Thoracic aorta (tissue), 2 donors: ENCODE data around the gene VPS35L. TPM values are rescaled to one million over a fixed set of nuclear protein-coding genes. Genes with fewer than 3 reads are reported as not detected.
"Not testable (repeated sequence)": the region's sequence is repeated elsewhere in the genome, so short reads cannot be mapped to it uniquely, and the experiment has no call there.

Experiments
- ATAC-seq: fragments of 150-250 bp; one replicate; pipeline ENCODE4 v1.8.0; 2017; ENCODE audit warnings: low read depth; ENCODE audit not compliant: insufficient number of reproducible peaks, low FRiP score
- DNase-seq: peaks from one replicate; pipeline ENCODE4 v3.0.0-alpha.2; 2020; ENCODE audit warnings: low spot score
- H3K27ac ChIP-seq, 2 donors: fragments of 200-600 bp; sonication (generic); 1 replicate in 1 of 2; 2 replicates in 1 of 2; pipeline ENCODE4 v1.5.1; 2016; ENCODE audit warnings: mild to moderate bottlenecking in 2 of 2, moderate library complexity in 2 of 2
- H3K27me3 ChIP-seq: fragments of 200-600 bp; sonication (generic); replicated peaks from 2 replicates; pipeline ENCODE4 v1.6.0; 2016; ENCODE audit warnings: mild to moderate bottlenecking; ENCODE audit not compliant: insufficient read depth
- H3K36me3 ChIP-seq: fragments of 200-600 bp; sonication (generic); one replicate; pipeline ENCODE4 v1.5.1; 2016
- H3K4me1 ChIP-seq, 2 donors: fragments of 200-600 bp; sonication (generic); 1 replicate in 1 of 2; 2 replicates in 1 of 2; pipeline versions ENCODE4 v1.5.1 to v1.6.0; 2016; ENCODE audit warnings: low read depth in 2 of 2, mild to moderate bottlenecking in 1 of 2; ENCODE audit not compliant: control insufficient read depth in 1 of 2
- H3K4me3 ChIP-seq: fragments of 200-600 bp; sonication (generic); 2 replicates; pipeline ENCODE4 v1.5.1; 2016; ENCODE audit warnings: mild to moderate bottlenecking
- H3K9me3 ChIP-seq: fragments of 200-600 bp; sonication (generic); 2 replicates; pipeline ENCODE4 v1.5.1; 2016
- CTCF ChIP-seq: fragments of 200-600 bp; sonication (generic); IDR thresholded peaks from one replicate; pipeline ENCODE4 v1.5.1; 2019; ENCODE audit warnings: antibody characterized with exemption
- total RNA-seq, 2 donors: library from RNA; depleted of rRNA; stranded (reverse); fragments of >200 nt; gene quantifications; one replicate each; pipeline versions ENCODE4 v1.1.0 to v1.2.3, GENCODE V29; 2016

The VPS35L gene
- total RNA-seq, 2 donors from 2014 or later, result 38.2 to 41.6 TPM

GRCh38 chr16:19711643-19712042 is 156.1 kb downstream of the VPS35L start:
- DNase-seq, result no peak

GRCh38 chr16:19712418-19713058 is 157.0 kb downstream of the VPS35L start:
- ATAC-seq, result no peak

More at GRCh38 chr16:19711643-19712042, 156.1 kb downstream of the VPS35L start:
- TF ChIP-seq CTCF, result no peak
- no peak overlapping the region for H3K27ac ChIP-seq
- H3K4me1 ChIP-seq, result peaks cover 0 to 5% of the 10 kb centered on the region in 2 donors
- ATAC-seq, result no peak
- H3K4me3 ChIP-seq, result no peak overlapping the region
- H3K27me3 ChIP-seq, result no peaks in the 10 kb centered on the region
- H3K9me3 ChIP-seq, result no peaks in the 10 kb centered on the region
- peaks cover 26% of the 10 kb centered on the region for H3K36me3 ChIP-seq

GRCh38 chr16:19713697-19714096 is 158.2 kb downstream of the VPS35L start:
- Histone ChIP-seq H3K36me3 (peaks cover 26% of the 10 kb centered on the region), H3K27ac (no peak overlapping the region), H3K4me1 (peaks cover 3 to 14% of the 10 kb centered on the region in 2 donors), H3K27me3 (no peaks in the 10 kb centered on the region), H3K4me3 (no peak overlapping the region), H3K9me3 (no peaks in the 10 kb centered on the region)
- no peak for ATAC-seq
- DNase-seq, result no peak
- TF ChIP-seq CTCF, result no peak

More at GRCh38 chr16:19712418-19713058, 157.0 kb downstream of the VPS35L start:
- TF ChIP-seq CTCF, result no peak
- no peak overlapping the region for H3K27ac ChIP-seq
- H3K4me3 ChIP-seq, result no peak overlapping the region
- H3K4me1 ChIP-seq, result peaks cover 3 to 13% of the 10 kb centered on the region in 2 donors
- DNase-seq, result no peak
- no peaks in the 10 kb centered on the region for H3K9me3 ChIP-seq
- H3K27me3 ChIP-seq, result no peaks in the 10 kb centered on the region
- peaks cover 26% of the 10 kb centered on the region for H3K36me3 ChIP-seq

- H3K9me3 ChIP-seq, result no peaks in the 10 kb centered on the region
- DNase-seq, result no peak
- H3K27me3 ChIP-seq, result no peaks in the 10 kb centered on the region
- H3K27ac ChIP-seq, result no peak overlapping the region
- H3K4me3 ChIP-seq, result no peak overlapping the region
- no peak for TF ChIP-seq CTCF
- ATAC-seq, result no peak
- H3K4me1 ChIP-seq, result peaks cover 3 to 20% of the 10 kb centered on the region in 2 donors
- H3K36me3 ChIP-seq, result peaks cover 9% of the 10 kb centered on the region
Observed at GRCh38 chr16:19715566-19715965, 160.1 kb downstream of the VPS35L start.

- H3K9me3 ChIP-seq, result no peaks in the 10 kb centered on the region
- H3K27me3 ChIP-seq, result no peaks in the 10 kb centered on the region
- H3K27ac ChIP-seq, result no peak overlapping the region
- no peak for TF ChIP-seq CTCF
- H3K4me1 ChIP-seq, result peaks cover 3 to 20% of the 10 kb centered on the region in 2 donors
- ATAC-seq (no peak), DNase-seq (no peak)
- no peak overlapping the region for H3K4me3 ChIP-seq
- peaks cover 9% of the 10 kb centered on the region for H3K36me3 ChIP-seq
Observed at GRCh38 chr16:19716183-19716582, 160.7 kb downstream of the VPS35L start.

- not testable (repeated sequence) for H3K36me3 ChIP-seq, DNase-seq, H3K9me3 ChIP-seq, ATAC-seq, H3K27ac ChIP-seq, H3K27me3 ChIP-seq
- Histone ChIP-seq H3K4me3 (peak overlapping the region; percentile 98), H3K4me1 (peaks cover 3 to 20% of the 10 kb centered on the region in 2 donors)
Observed at GRCh38 chr16:19716728-19717127, 161.2 kb downstream of the VPS35L start.
